HEK293 (cell line): ENCODE results near the gene NANOS3.

Experiments
- SETDB1 ChIP-seq: IDR thresholded peaks from one replicate; pipeline ENCODE4 v1.6.1; 2017; ENCODE audit warnings: mild to moderate bottlenecking, low read length, moderate library complexity, mixed read lengths; ENCODE audit not compliant: insufficient read length
- ZNF24 ChIP-seq: fragments of 450-650 bp; formaldehyde crosslinking; IDR thresholded peaks from 2 replicates; pipeline ENCODE4 v1.5.1; 2016; ENCODE audit warnings: missing biosample characterization, missing genetic modification characterization
- ZNF423 ChIP-seq: fragments of 450-650 bp; formaldehyde crosslinking; IDR thresholded peaks from 2 replicates; pipeline ENCODE4 v1.5.1; 2016; ENCODE audit warnings: missing biosample characterization, missing genetic modification characterization
- TF ChIP-seq, protein P1 (sequence below): fragments of 450-650 bp; formaldehyde crosslinking; IDR thresholded peaks from 2 replicates; pipeline ENCODE4 v1.5.1; 2016; ENCODE audit warnings: missing biosample characterization, missing genetic modification characterization
- TF ChIP-seq, protein P2 (sequence below): fragments of 450-650 bp; formaldehyde crosslinking; IDR thresholded peaks from 2 replicates; pipeline ENCODE4 v1.5.1; 2016; ENCODE audit warnings: missing biosample characterization, missing genetic modification characterization

DNA sequence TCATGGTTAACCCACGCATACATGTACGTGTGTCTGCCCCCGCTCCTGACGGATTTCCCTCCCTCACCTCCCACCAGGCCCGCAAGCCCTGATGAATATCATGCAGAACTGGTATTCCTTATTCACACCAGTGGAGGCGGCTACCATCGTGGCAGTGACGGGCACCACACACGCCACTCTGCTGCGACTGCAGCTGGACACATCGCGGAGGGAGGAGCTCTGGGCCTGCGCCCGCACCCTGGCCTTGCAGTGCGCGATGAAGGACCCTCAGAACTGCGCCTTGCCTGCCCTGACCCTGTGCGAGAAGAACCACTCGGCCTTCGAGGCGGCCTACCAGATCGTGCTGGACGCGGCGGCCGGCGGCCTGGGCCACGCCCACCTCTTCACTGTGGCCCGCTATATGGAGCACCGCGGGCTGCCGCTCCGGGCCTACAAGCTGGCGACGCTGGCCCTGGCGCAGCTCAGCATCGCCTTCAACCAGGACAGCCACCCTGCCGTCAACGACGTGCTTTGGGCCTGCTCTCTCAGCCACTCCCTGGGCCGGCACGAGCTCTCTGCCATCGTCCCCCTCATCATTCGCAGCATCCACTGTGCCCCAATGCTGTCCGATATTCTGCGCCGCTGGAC lies 46.7 kb upstream of the NANOS3 start:
- TF ChIP-seq, protein P1, sequence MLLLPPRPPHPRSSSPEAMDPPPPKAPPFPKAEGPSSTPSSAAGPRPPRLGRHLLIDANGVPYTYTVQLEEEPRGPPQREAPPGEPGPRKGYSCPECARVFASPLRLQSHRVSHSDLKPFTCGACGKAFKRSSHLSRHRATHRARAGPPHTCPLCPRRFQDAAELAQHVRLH (tag by site-specific recombination), result no peak
- TF ChIP-seq ZNF24, result no peak
- TF ChIP-seq SETDB1, result no peak
- TF ChIP-seq, protein P2, sequence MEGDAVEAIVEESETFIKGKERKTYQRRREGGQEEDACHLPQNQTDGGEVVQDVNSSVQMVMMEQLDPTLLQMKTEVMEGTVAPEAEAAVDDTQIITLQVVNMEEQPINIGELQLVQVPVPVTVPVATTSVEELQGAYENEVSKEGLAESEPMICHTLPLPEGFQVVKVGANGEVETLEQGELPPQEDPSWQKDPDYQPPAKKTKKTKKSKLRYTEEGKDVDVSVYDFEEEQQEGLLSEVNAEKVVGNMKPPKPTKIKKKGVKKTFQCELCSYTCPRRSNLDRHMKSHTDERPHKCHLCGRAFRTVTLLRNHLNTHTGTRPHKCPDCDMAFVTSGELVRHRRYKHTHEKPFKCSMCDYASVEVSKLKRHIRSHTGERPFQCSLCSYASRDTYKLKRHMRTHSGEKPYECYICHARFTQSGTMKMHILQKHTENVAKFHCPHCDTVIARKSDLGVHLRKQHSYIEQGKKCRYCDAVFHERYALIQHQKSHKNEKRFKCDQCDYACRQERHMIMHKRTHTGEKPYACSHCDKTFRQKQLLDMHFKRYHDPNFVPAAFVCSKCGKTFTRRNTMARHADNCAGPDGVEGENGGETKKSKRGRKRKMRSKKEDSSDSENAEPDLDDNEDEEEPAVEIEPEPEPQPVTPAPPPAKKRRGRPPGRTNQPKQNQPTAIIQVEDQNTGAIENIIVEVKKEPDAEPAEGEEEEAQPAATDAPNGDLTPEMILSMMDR (tag by site-specific recombination), result no peak
- TF ChIP-seq ZNF423, result no peak
